Vein endothelial cell (primary cell): ENCODE results near the gene PLOD2. TPM values are rescaled to one million over a fixed set of nuclear protein-coding genes. Genes with fewer than 3 reads are reported as not detected.

ENCODE experiments used
- total RNA-seq: library from RNA; depleted of rRNA; stranded (reverse); fragments of >200 nt; gene quantifications from 2 replicates; pipeline ENCODE4 v1.2.3, GENCODE V29; 2012

The PLOD2 gene
- 190 and 284 TPM in 2 replicates for total RNA-seq

GRCh38 chr3:146160964-146161662 is at the start of gene PLOD2:
PLOD2 (minus strand) TSS chr3:146161184; CDS start chr3:146160989, 195 bp downstream.

Other genes with a start within 250 kb of the PLOD2 start
- 176 and 486 TPM in 2 replicates for gene PLSCR4, start 89.9 kb upstream of the PLOD2 start, total RNA-seq